CD4-positive, alpha-beta memory T cell (primary cell): ENCODE results near the gene LIN37. TPM values are rescaled to one million over a fixed set of nuclear protein-coding genes. Genes with fewer than 3 reads are reported as not detected.
A peak's percentile ranks its signal among the peaks of the same experiment; 100 is the strongest.

ENCODE experiments used
- CTCF ChIA-PET: fragments of 350-600 bp; sonication (Branson Sonifier 250); formaldehyde crosslinking; loops from one replicate; lab custom pipeline; 2021; ENCODE audit warnings: inconsistent platforms; ENCODE audit not compliant: partially characterized antibody; lab: Charles Lee
- POLR2A ChIA-PET: fragments of 350-600 bp; sonication (Branson Sonifier 250); formaldehyde crosslinking; loops from one replicate; lab custom pipeline; 2021; ENCODE audit not compliant: partially characterized antibody; lab: Charles Lee
- DNase-seq, 5 donors: peaks; one replicate each; pipeline versions ENCODE4 v3.0.0 to v3.0.0-alpha.2; 2020 to 2022; ENCODE audit warnings: mixed read lengths in 1 of 5
- H3K27ac ChIP-seq: one replicate; pipeline ENCODE4 v1.7.0; 2013; ENCODE audit warnings: low read depth, low read length
- H3K27me3 ChIP-seq: 2 replicates; pipeline ENCODE4 v1.7.0; 2013; ENCODE audit warnings: mild to moderate bottlenecking, low read length, moderate library complexity; ENCODE audit not compliant: insufficient read depth
- H3K36me3 ChIP-seq: 2 replicates; pipeline ENCODE4 v1.7.0; 2013; ENCODE audit warnings: mild to moderate bottlenecking, low read length, moderate library complexity; ENCODE audit not compliant: insufficient read depth
- H3K4me1 ChIP-seq: 2 replicates; pipeline ENCODE4 v1.7.0; 2013; ENCODE audit warnings: mild to moderate bottlenecking, low read length, moderate library complexity; ENCODE audit not compliant: insufficient read depth
- H3K4me3 ChIP-seq, 2 donors: one replicate each; pipeline ENCODE4 v1.7.0; 2013; ENCODE audit warnings: low read length in 2 of 2, mild to moderate bottlenecking in 1 of 2
- H3K9me3 ChIP-seq, 2 donors: one replicate each; pipeline ENCODE4 v1.7.0; 2013; ENCODE audit warnings: low read length in 2 of 2, control low read depth in 1 of 2; ENCODE audit not compliant: control insufficient read depth in 1 of 2
- H3K27ac Mint-ChIP-seq, 7 donors: one replicate each; pipeline ENCODE4 v1.8.0; 2020 to 2021; ENCODE audit warnings: mixed read lengths in 7 of 7, mild to moderate bottlenecking in 6 of 7, inconsistent platforms in 3 of 7, moderate library complexity in 3 of 7
- H3K27me3 Mint-ChIP-seq, 2 donors: one replicate each; pipeline ENCODE4 v1.8.0; 2020 to 2021; ENCODE audit warnings: mixed read lengths in 2 of 2
- H3K36me3 Mint-ChIP-seq, 2 donors: one replicate each; pipeline ENCODE4 v1.8.0; 2020 to 2021; ENCODE audit warnings: mixed read lengths in 2 of 2, inconsistent platforms in 1 of 2, mild to moderate bottlenecking in 1 of 2
- H3K4me1 Mint-ChIP-seq, 4 donors: one replicate each; pipeline ENCODE4 v1.8.0; 2020 to 2021; ENCODE audit warnings: mixed read lengths in 4 of 4, mild to moderate bottlenecking in 1 of 4
- H3K4me3 Mint-ChIP-seq, 8 donors: one replicate each; pipeline ENCODE4 v1.8.0; 2020 to 2021; ENCODE audit warnings: mixed read lengths in 8 of 8, mild to moderate bottlenecking in 7 of 8, moderate library complexity in 6 of 8, inconsistent platforms in 3 of 8
- H3K9me3 Mint-ChIP-seq, 8 donors: one replicate each; pipeline ENCODE4 v1.8.0; 2020 to 2021; ENCODE audit warnings: mixed read lengths in 8 of 8, mild to moderate bottlenecking in 5 of 8, inconsistent platforms in 3 of 8, moderate library complexity in 1 of 8
- intact Hi-C: fragments of 100-400 bp; cut with micrococcal nuclease; formaldehyde crosslinking; loops from one replicate; pipeline ENCODE4 v1.15.1; 2023
- polyA plus RNA-seq, 2 donors: library from polyadenylated mRNA; unstranded; fragments of 300-500 nt; fragmentation: Illumina TruSeq; gene quantifications; one replicate each; pipeline ENCODE4 v1.2.3, GENCODE V29; 2021
- total RNA-seq, 2 experiments: library from RNA; stranded (reverse); gene quantifications; one replicate each; pipeline ENCODE4 v1.2.3, GENCODE V29; 2021

The LIN37 gene
- total and polyA plus RNA-seq, 4 experiments from 2014 or later = 8.3 to 29.4 (median 19.8) TPM

- intact Hi-C loops = no loop called here
- CTCF ChIA-PET = no interaction called here
- peaks cover 6 to 22% of the 10 kb centered on the region in 2 donors for H3K36me3 Mint-ChIP-seq
- peak; percentile 57 to 69 (median 68) for DNase-seq
- H3K9me3 ChIP-seq = no peaks in the 10 kb centered on the region
- no peak overlapping the region for H3K4me3 ChIP-seq
- peaks cover 36% of the 10 kb centered on the region for H3K4me1 ChIP-seq
- H3K27me3 ChIP-seq = no peaks in the 10 kb centered on the region
- H3K9me3 Mint-ChIP-seq = peaks cover 0 to 3% (median 0%) of the 10 kb centered on the region in 8 donors
- POLR2A ChIA-PET = interaction anchor here (2.4 to 3.6 kb wide), 4 partner anchors 7 to 16 kb away, joined by 14 to 23 read pairs (median 16); partner anchors contain the start of genes IGFLR1, LIN37, PSENEN and U2AF1L4
- H3K4me3 Mint-ChIP-seq = peak overlapping the region in 7 of 8 donors; percentile 13 to 61 (median 34)
- peaks cover 23% of the 10 kb centered on the region for H3K36me3 ChIP-seq
- H3K27ac Mint-ChIP-seq = peak overlapping the region in 4 of 7 donors; percentile 41 to 59 (median 50)
- H3K4me1 Mint-ChIP-seq = peaks cover 17 to 40% (median 27%) of the 10 kb centered on the region in 4 donors
- H3K27me3 Mint-ChIP-seq = peaks cover 0 to 2% of the 10 kb centered on the region in 2 donors
- no peak overlapping the region for H3K27ac ChIP-seq
These were observed 7.4 kb downstream of the LIN37 start for GRCh38 chr19:35755550-35756376.

GRCh38 chr19:35756377-35757230 is 8.2 kb downstream of the LIN37 start, which contains the start of gene HSPB6:
HSPB6 (minus strand) TSS chr19:35757029; CDS start chr19:35757008, 21 bp downstream.
- H3K9me3 Mint-ChIP-seq = peaks cover 0 to 3% (median 0%) of the 10 kb centered on the region in 8 donors
- intact Hi-C loops = no loop called here
- H3K36me3 Mint-ChIP-seq = peaks cover 6 to 22% of the 10 kb centered on the region in 2 donors
- peak within 1 kb of the TSS; percentile 94 to 99 (median 97) for H3K27ac Mint-ChIP-seq
- H3K4me3 ChIP-seq = peak within 1 kb of the TSS in 1 of 2 donors; percentile 91
- DNase-seq = no peak
- H3K4me1 ChIP-seq = peaks cover 36% of the 10 kb centered on the region
- peak within 1 kb of the TSS; percentile 94 to 100 (median 98) for H3K4me3 Mint-ChIP-seq
- POLR2A ChIA-PET = interaction anchor here (0.7 to 3.6 kb wide), 5 partner anchors 8 to 54 kb away, joined by 3 to 23 read pairs (median 16); partner anchors contain the start of genes IGFLR1, LIN37, PSENEN and U2AF1L4
- peaks cover 0 to 2% of the 10 kb centered on the region in 2 donors for H3K27me3 Mint-ChIP-seq
- peaks cover 23% of the 10 kb centered on the region for H3K36me3 ChIP-seq
- CTCF ChIA-PET = interaction anchor here (1.3 kb wide), 2 partner anchors 9 to 246 kb away, joined by 3 to 5 read pairs; partner anchors contain the start of gene LIN37
- peaks cover 17 to 40% (median 27%) of the 10 kb centered on the region in 4 donors for H3K4me1 Mint-ChIP-seq
- H3K27me3 ChIP-seq = no peaks in the 10 kb centered on the region
- no peaks in the 10 kb centered on the region for H3K9me3 ChIP-seq
- H3K27ac ChIP-seq = peak within 1 kb of the TSS; percentile 89

GRCh38 chr19:35757231-35757748 is 8.9 kb downstream of the LIN37 start:
- Mint-ChIP-seq H3K4me3 (peak overlapping the region; percentile 94 to 100 (median 98)), H3K4me1 (peaks cover 17 to 40% (median 27%) of the 10 kb centered on the region in 4 donors), H3K27me3 (peaks cover 0 to 2% of the 10 kb centered on the region in 2 donors), H3K9me3 (peaks cover 0 to 3% (median 0%) of the 10 kb centered on the region in 8 donors), H3K27ac (peak overlapping the region in 6 of 7 donors; percentile 9 to 99 (median 95)), H3K36me3 (peaks cover 11 to 27% of the 10 kb centered on the region in 2 donors)
- H3K36me3 ChIP-seq = peaks cover 20% of the 10 kb centered on the region
- peak overlapping the region; percentile 89 for H3K27ac ChIP-seq
- ChIA-PET CTCF (interaction anchor here (1.3 kb wide), 2 partner anchors 9 to 247 kb away, joined by 3 to 5 read pairs; partner anchors contain the start of gene LIN37), POLR2A (interaction anchor here (0.7 to 3.6 kb wide), 5 partner anchors 9 to 55 kb away, joined by 3 to 23 read pairs (median 16); partner anchors contain the start of genes IGFLR1, LIN37, PSENEN and U2AF1L4)
- DNase-seq = no peak
- H3K27me3 ChIP-seq = no peaks in the 10 kb centered on the region
- peak overlapping the region in 1 of 2 donors; percentile 91 for H3K4me3 ChIP-seq
- H3K9me3 ChIP-seq = no peaks in the 10 kb centered on the region
- intact Hi-C loops = no loop called here
- H3K4me1 ChIP-seq = peaks cover 36% of the 10 kb centered on the region

- Mint-ChIP-seq H3K27me3 (peaks cover 0 to 2% of the 10 kb centered on the region in 2 donors), H3K27ac (peak within 1 kb of the TSS; percentile 94 to 99 (median 97)), H3K4me3 (peak within 1 kb of the TSS; percentile 94 to 100 (median 98)), H3K36me3 (peaks cover 11 to 28% of the 10 kb centered on the region in 2 donors), H3K4me1 (peaks cover 17 to 40% (median 27%) of the 10 kb centered on the region in 4 donors), H3K9me3 (peaks cover 0 to 3% (median 0%) of the 10 kb centered on the region in 8 donors)
- no peaks in the 10 kb centered on the region for H3K9me3 ChIP-seq
- H3K4me3 ChIP-seq = peak within 1 kb of the TSS; percentile 90 to 91
- intact Hi-C loops = loop anchor here (1.0 kb wide), 4 partner anchors 10 to 173 kb away; partner anchors contain the start of genes ARHGAP33 and LIN37
- CTCF ChIA-PET = interaction anchor here (1.3 kb wide), 2 partner anchors 10 to 247 kb away, joined by 3 to 5 read pairs; partner anchors contain the start of gene LIN37
- POLR2A ChIA-PET = interaction anchor here (0.7 to 3.6 kb wide), 5 partner anchors 10 to 56 kb away, joined by 3 to 23 read pairs (median 16); partner anchors contain the start of genes IGFLR1, LIN37, PSENEN and U2AF1L4
- H3K27me3 ChIP-seq = no peaks in the 10 kb centered on the region
- peaks cover 15% of the 10 kb centered on the region for H3K36me3 ChIP-seq
- H3K4me1 ChIP-seq = peaks cover 36% of the 10 kb centered on the region
- DNase-seq = peak; percentile 99 to 100 (median 100)
- H3K27ac ChIP-seq = peak within 1 kb of the TSS; percentile 89
These were observed 9.6 kb downstream of the LIN37 start, which contains the start of gene PROSER3 for GRCh38 chr19:35757749-35758608. PROSER3 (plus strand) TSS chr19:35758176; CDS start chr19:35758216, 40 bp downstream.

GRCh38 chr19:35759697-35760096 is 11.3 kb downstream of the LIN37 start:
- no peak overlapping the region for H3K27ac ChIP-seq
- no peaks in the 10 kb centered on the region for H3K9me3 ChIP-seq
- ChIA-PET POLR2A (interaction anchor here (1.2 to 1.3 kb wide), 3 partner anchors 8 to 17 kb away, joined by 3 to 4 read pairs (median 4); partner anchors contain the start of genes IGFLR1 and LIN37), CTCF (interaction anchor here (0.6 kb wide), 1 partner anchor 62 kb away, joined by 3 read pairs; no protein-coding TSS in a partner anchor)
- Mint-ChIP-seq H3K27ac (peak overlapping the region in 4 of 7 donors; percentile 19 to 62 (median 35)), H3K27me3 (peaks cover 0 to 2% of the 10 kb centered on the region in 2 donors), H3K36me3 (peaks cover 10 to 17% of the 10 kb centered on the region in 2 donors), H3K9me3 (peaks cover 0 to 3% (median 0%) of the 10 kb centered on the region in 8 donors), H3K4me1 (peaks cover 17 to 40% (median 27%) of the 10 kb centered on the region in 4 donors), H3K4me3 (peak overlapping the region in 7 of 8 donors; percentile 6 to 81 (median 68))
- H3K4me1 ChIP-seq = peaks cover 36% of the 10 kb centered on the region
- H3K4me3 ChIP-seq = no peak overlapping the region
- no peaks in the 10 kb centered on the region for H3K27me3 ChIP-seq
- H3K36me3 ChIP-seq = peaks cover 5% of the 10 kb centered on the region
- intact Hi-C loops = no loop called here
- no peak for DNase-seq
